Psoas muscle (tissue), 8 donors: ENCODE data around the gene DUOX2. TPM values are rescaled to one million over a fixed set of nuclear protein-coding genes. Genes with fewer than 3 reads are reported as not detected.

Source experiments
- ATAC-seq, 4 donors: fragments of 200-7000 bp; cut with Tn5 transposase; one replicate each; pipeline ENCODE4 v1.9.1; 2020; ENCODE audit warnings: moderate library complexity in 3 of 4, mild to moderate bottlenecking in 2 of 4
- DNase-seq, 2 donors: peaks; one replicate each; pipeline ENCODE4 v3.0.0-alpha.2; 2020
- H3K27ac ChIP-seq: fragments of 200-600 bp; one replicate; pipeline ENCODE4 v1.8.0; 2022
- H3K27me3 ChIP-seq, 3 donors: fragments of 200-600 bp in 1 of 3; one replicate each; pipeline versions ENCODE4 v1.6.1 to v1.8.0; 2013 to 2022; ENCODE audit warnings: low read length in 2 of 3, mild to moderate bottlenecking in 2 of 3, moderate library complexity in 1 of 3; ENCODE audit not compliant: insufficient read depth in 3 of 3
- H3K36me3 ChIP-seq, 2 donors: fragments of 200-600 bp in 1 of 2; one replicate each; pipeline versions ENCODE4 v1.6.1 to v1.8.0; 2013 to 2022; ENCODE audit warnings: low read depth in 1 of 2, mild to moderate bottlenecking in 1 of 2, moderate library complexity in 1 of 2; ENCODE audit not compliant: insufficient read depth in 1 of 2
- H3K4me1 ChIP-seq: fragments of 200-600 bp; one replicate; pipeline ENCODE4 v1.8.0; 2022
- H3K4me3 ChIP-seq: fragments of 200-600 bp; one replicate; pipeline ENCODE4 v1.8.0; 2022; ENCODE audit warnings: mild to moderate bottlenecking
- H3K9me3 ChIP-seq: fragments of 200-600 bp; one replicate; pipeline ENCODE4 v1.8.0; 2022
- CTCF ChIP-seq: fragments of 200-600 bp; IDR thresholded peaks from one replicate; pipeline ENCODE4 v1.8.0; 2022; ENCODE audit warnings: antibody characterized with exemption
- WGBS, 3 donors: extraction: QIAGEN DNeasy Blood & Tissue Kit; methylation state at CpG; one replicate each; pipeline versions ENCODE4 v1.1.6 to v1.1.7; 2013; 5-methylcytosine and 5-hydroxymethylcytosine counted together
- intact Hi-C, 2 donors: fragments of 100-400 bp; cut with DNase I; formaldehyde crosslinking; loops; one replicate each; pipeline versions ENCODE4 v1.11.0 to v1.14.2; 2022
- polyA plus RNA-seq, 3 donors: library from polyadenylated mRNA; stranded (reverse); fragments of 200-250 nt; gene quantifications; one replicate each; pipeline ENCODE4 v1.2.3, GENCODE V29; 2013
- total RNA-seq, 4 donors: library from RNA; stranded (reverse); fragmentation: NEBNext Ultra II Directional in 2 of 4; extraction: Animal tissue kit (Norgen Biotek cat#: 25700) in 2 of 4; gene quantifications; one replicate each; pipeline versions ENCODE4 v1.2.1 to v1.2.4, GENCODE V29; 2021 to 2023
- donor health status: healthy with polysubstance abuse.
- donor health status: DM: no; HTN: no; CAD: no; lungs with moderate emphysema.
- donor health status: Bipolar disorder and iron deficiency.
- donor health status: healthy.
- donor health status: DM: yes; HTN: yes; CAD: no.
- donor health status: DM: no; HTN: no; CAD: no.
- donor health status: DM: no; HTN: no; CAD: no.
- donor health status: DM: yes; HTN: yes; CAD: no.

DUOX2 gene
- total and polyA plus RNA-seq, 7 donors: 0.01 to 0.73 (median 0.04) TPM; not detected in 2

- no peak for TF ChIP-seq CTCF
- 26 to 40% (median 34%) methylated on average over 2 of the region's 2 CpGs for WGBS, 3 donors
- Histone ChIP-seq H3K4me3 (no peak overlapping the region), H3K36me3 (no peaks in the 10 kb centered on the region), H3K4me1 (no peaks in the 10 kb centered on the region), H3K27me3 (peaks cover 0 to 7% (median 0%) of the 10 kb centered on the region in 3 donors), H3K27ac (no peak overlapping the region), H3K9me3 (no peaks in the 10 kb centered on the region)
- ATAC-seq (peak; percentile 52 to 92 (median 72)), DNase-seq (peak in 1 of 2 donors; percentile 49)
- intact Hi-C loops: no loop called here
Measured at GRCh38 chr15:45091576-45091975, 22.4 kb downstream of the DUOX2 start.

- H3K4me3 ChIP-seq: no peak overlapping the region
- no peak for TF ChIP-seq CTCF
Measured at GRCh38 chr15:45091161-45091560, 22.8 kb downstream of the DUOX2 start.

GRCh38 chr15:45089712-45090373 lies 24.1 kb downstream of the DUOX2 start:
- no peak for DNase-seq
- Histone ChIP-seq H3K36me3 (no peaks in the 10 kb centered on the region), H3K9me3 (no peaks in the 10 kb centered on the region), H3K4me3 (no peak overlapping the region), H3K4me1 (no peaks in the 10 kb centered on the region), H3K27ac (no peak overlapping the region), H3K27me3 (peaks cover 0 to 7% (median 0%) of the 10 kb centered on the region in 3 donors)
- intact Hi-C loops: no loop called here
- no peak for ATAC-seq
- 70 to 74% (median 70%) methylated on average over 3 of the region's 3 CpGs for whole genome bisulfite sequencing, 3 donors
- no peak for TF ChIP-seq CTCF

More at GRCh38 chr15:45091161-45091560, 22.8 kb downstream of the DUOX2 start:
- Histone ChIP-seq H3K9me3 (no peaks in the 10 kb centered on the region), H3K4me1 (no peaks in the 10 kb centered on the region), H3K27me3 (peaks cover 0 to 7% (median 0%) of the 10 kb centered on the region in 3 donors), H3K36me3 (no peaks in the 10 kb centered on the region), H3K27ac (no peak overlapping the region)
- intact Hi-C loops: no loop called here
- WGBS, 3 donors: 27 to 41% (median 31%) methylated on average over 7 of the region's 7 CpGs
- DNase-seq (no peak), ATAC-seq (peak in 1 of 4 donors; percentile 15)

- no peaks in the 10 kb centered on the region for H3K36me3 ChIP-seq
- H3K4me3 ChIP-seq: no peak overlapping the region
- no peak for ATAC-seq
- TF ChIP-seq CTCF: no peak
- H3K27me3 ChIP-seq: peaks cover 0 to 7% (median 0%) of the 10 kb centered on the region in 3 donors
- 82 to 85% (median 84%) methylated on average over 10 of the region's 10 CpGs for WGBS, 3 donors
- H3K9me3 ChIP-seq: no peaks in the 10 kb centered on the region
- H3K27ac ChIP-seq: no peak overlapping the region
- intact Hi-C loops: no loop called here
- DNase-seq: no peak
- H3K4me1 ChIP-seq: no peaks in the 10 kb centered on the region
Measured at GRCh38 chr15:45088801-45089711, 24.9 kb downstream of the DUOX2 start.
